Erythroblast (primary cell): ENCODE data around the gene CDKL1.

Source experiments
- GATA1 ChIP-seq: IDR thresholded peaks from 2 replicates; pipeline ENCODE4 v1.6.1; 2011; ENCODE audit warnings: low read depth, mild to moderate bottlenecking, control low read depth, low read length, moderate library complexity
- POLR2A ChIP-seq: IDR thresholded peaks from 2 replicates; pipeline ENCODE4 v1.6.1; 2011; ENCODE audit warnings: mild to moderate bottlenecking, low read length

- no peak for TF ChIP-seq POLR2A
- TF ChIP-seq GATA1 = no peak
These were observed 42.2 kb downstream of the CDKL1 start for GRCh38 chr14:50354527-50354926.
